CD14-positive monocyte (primary cell): Measurements from ENCODE around the gene ZFHX3. TPM values are rescaled to one million over a fixed set of nuclear protein-coding genes. Genes with fewer than 3 reads are reported as not detected.

Source experiments
- DNase-seq, 3 donors: peaks; one replicate each; pipeline ENCODE4 v3.0.0-alpha.2; 2011 to 2022
- H2AFZ ChIP-seq: 2 replicates; pipeline ENCODE4 v1.6.0; 2012; ENCODE audit warnings: mild to moderate bottlenecking, low read depth, low read length, inconsistent platforms; ENCODE audit not compliant: insufficient read depth, poor library complexity, severe bottlenecking
- H3K27ac ChIP-seq, 2 donors: 1 replicate in 1 of 2; 2 replicates in 1 of 2; pipeline ENCODE4 v1.5.1; 2012 to 2013; ENCODE audit warnings: low read length in 2 of 2, control low read depth in 1 of 2, inconsistent platforms in 1 of 2, low read depth in 1 of 2, mild to moderate bottlenecking in 1 of 2
- H3K27me3 ChIP-seq, 2 donors: one replicate each; pipeline versions ENCODE4 v1.6.0 to v1.6.1; 2011 to 2013; ENCODE audit warnings: low read length in 2 of 2; ENCODE audit not compliant: control insufficient read depth in 2 of 2, insufficient read depth in 2 of 2
- H3K36me3 ChIP-seq, 2 donors: replicated peaks in 1 of 2; 1 replicate in 1 of 2; 2 replicates in 1 of 2; pipeline versions ENCODE4 v1.5.1 to v1.6.1; 2012 to 2013; ENCODE audit warnings: low read length in 2 of 2, control low read depth in 1 of 2, inconsistent platforms in 1 of 2, mild to moderate bottlenecking in 1 of 2; ENCODE audit not compliant: insufficient read depth in 2 of 2, control insufficient read depth in 1 of 2
- H3K4me1 ChIP-seq, 2 donors: 1 replicate in 1 of 2; 2 replicates in 1 of 2; pipeline versions ENCODE4 v1.5.1 to v1.6.1; 2012 to 2013; ENCODE audit warnings: low read length in 2 of 2, control low read depth in 1 of 2, inconsistent platforms in 1 of 2, mild to moderate bottlenecking in 1 of 2, moderate library complexity in 1 of 2; ENCODE audit not compliant: insufficient read depth in 2 of 2, control insufficient read depth in 1 of 2
- H3K4me2 ChIP-seq: replicated peaks from 2 replicates; pipeline ENCODE3; 2012; ENCODE audit warnings: low read length, moderate library complexity, mild to moderate bottlenecking; ENCODE audit not compliant: poor library complexity, severe bottlenecking; ENCODE audit errors: extremely low read depth
- H3K4me3 ChIP-seq, 3 experiments: fragments of 200-600 bp in 1 of 3; sonication (generic) in 1 of 3; replicated peaks in 1 of 3; 1 replicate in 2 of 3; 2 replicates in 1 of 3; pipeline ENCODE4 v1.5.1; 2011 to 2013; ENCODE audit warnings: low read length in 3 of 3, mild to moderate bottlenecking in 3 of 3, control low read depth in 2 of 3, low read depth in 2 of 3, inconsistent platforms in 1 of 3, moderate library complexity in 1 of 3
- H3K79me2 ChIP-seq: 2 replicates; pipeline ENCODE4 v1.6.0; 2012; ENCODE audit warnings: mild to moderate bottlenecking, control low read depth, inconsistent platforms, low read length, moderate library complexity; ENCODE audit not compliant: insufficient read depth
- H3K9ac ChIP-seq: 2 replicates; pipeline ENCODE4 v1.6.0; 2017; ENCODE audit warnings: low read length, mild to moderate bottlenecking; ENCODE audit not compliant: insufficient read depth, poor library complexity, severe bottlenecking
- H3K9me3 ChIP-seq, 2 donors: replicated peaks in 1 of 2; 1 replicate in 1 of 2; 2 replicates in 1 of 2; pipeline versions ENCODE4 v1.5.1 to v1.6.1; 2012 to 2013; ENCODE audit warnings: low read length in 2 of 2, control low read depth in 1 of 2; ENCODE audit not compliant: control insufficient read depth in 1 of 2, insufficient read depth in 1 of 2
- H4K20me1 ChIP-seq: 2 replicates; pipeline ENCODE4 v1.6.0; 2012; ENCODE audit warnings: mild to moderate bottlenecking, low read length, control low read depth, moderate library complexity; ENCODE audit not compliant: insufficient read depth
- H3K27ac Mint-ChIP-seq, 7 donors: one replicate each; pipeline ENCODE4 v1.8.0; 2020; ENCODE audit warnings: mild to moderate bottlenecking in 7 of 7, mixed read lengths in 7 of 7, moderate library complexity in 6 of 7, inconsistent platforms in 2 of 7
- H3K27me3 Mint-ChIP-seq, 3 donors: one replicate each; pipeline ENCODE4 v1.8.0; 2021 to 2022; ENCODE audit warnings: low read depth in 3 of 3, mild to moderate bottlenecking in 3 of 3, mixed read lengths in 3 of 3, moderate library complexity in 3 of 3, inconsistent platforms in 1 of 3
- H3K36me3 Mint-ChIP-seq, 2 donors: one replicate each; pipeline ENCODE4 v1.8.0; 2020; ENCODE audit warnings: mixed read lengths in 2 of 2, inconsistent platforms in 1 of 2, mild to moderate bottlenecking in 1 of 2
- H3K4me1 Mint-ChIP-seq: one replicate; pipeline ENCODE4 v1.8.0; 2020; ENCODE audit warnings: mild to moderate bottlenecking, mixed read lengths
- H3K4me3 Mint-ChIP-seq, 2 donors: one replicate each; pipeline ENCODE4 v1.8.0; 2020; ENCODE audit warnings: mild to moderate bottlenecking in 2 of 2, mixed read lengths in 2 of 2, moderate library complexity in 1 of 2
- H3K9me3 Mint-ChIP-seq, 7 donors: one replicate each; pipeline ENCODE4 v1.8.0; 2020 to 2022; ENCODE audit warnings: mixed read lengths in 7 of 7, mild to moderate bottlenecking in 6 of 7, moderate library complexity in 6 of 7, inconsistent platforms in 2 of 7
- CTCF ChIP-seq: fragments of 200-600 bp; IDR thresholded peaks from one replicate; pipeline ENCODE4 v1.8.0; 2022; ENCODE audit warnings: antibody characterized with exemption, mild to moderate bottlenecking
- WGBS: methylation state at CpG from one replicate; pipeline ENCODE4 v1.1.5; 2013; ENCODE audit warnings: missing lambda C conversion rate; ENCODE audit not compliant: insufficient coverage; 5-methylcytosine and 5-hydroxymethylcytosine counted together
- intact Hi-C, 2 donors: fragments of 100-400 bp; cut with micrococcal nuclease; formaldehyde crosslinking; loops; one replicate each; pipeline versions ENCODE4 v1.15.0 to v1.15.1; 2023
- polyA plus RNA-seq, 3 donors: library from polyadenylated mRNA; depleted of rRNA in 1 of 3; unstranded in 2 of 3; stranded (reverse) in 1 of 3; fragments of 300-500 nt in 2 of 3; fragments of >200 nt in 1 of 3; fragmentation: Illumina TruSeq in 2 of 3; gene quantifications; 1 replicate in 2 of 3; 2 replicates in 1 of 3; pipeline ENCODE4 v1.2.3, GENCODE V29; 2012 to 2021

Gene ZFHX3
- polyA plus RNA-seq, 3 donors = 0.42 to 4.2 (median 0.43) TPM

GRCh38 chr16:73032541-73033270, 15.2 kb downstream of the ZFHX3 start:
- Histone ChIP-seq H3K4me2 (peak overlapping the region; percentile 12), H3K27me3 (peaks cover 2 to 16% of the 10 kb centered on the region in 2 donors), H4K20me1 (peaks cover 98% of the 10 kb centered on the region), H3K9ac (no peak overlapping the region), H2AFZ (no peak overlapping the region), H3K9me3 (no peaks in the 10 kb centered on the region), H3K79me2 (peaks cover 13% of the 10 kb centered on the region), H3K27ac (no peak overlapping the region), H3K36me3 (no peaks in the 10 kb centered on the region), H3K4me1 (peaks cover 31 to 33% of the 10 kb centered on the region in 2 donors), H3K4me3 (no peak overlapping the region)
- Mint-ChIP-seq H3K36me3 (peaks cover 7 to 10% of the 10 kb centered on the region in 2 donors), H3K4me3 (peak overlapping the region; percentile 41 to 71), H3K4me1 (peaks cover 44% of the 10 kb centered on the region), H3K27ac (peak overlapping the region in 4 of 7 donors; percentile 62 to 77 (median 66)), H3K9me3 (peaks cover 0 to under 1% (median 0%) of the 10 kb centered on the region in 7 donors), H3K27me3 (peaks cover 27 to 42% (median 33%) of the 10 kb centered on the region in 3 donors)
- peak in 1 of 3 donors; percentile 11 for DNase-seq
- TF ChIP-seq CTCF = no peak
- intact Hi-C loops = no loop called here
- WGBS = 50% methylated on average over 2 of the region's 10 CpGs

GRCh38 chr16:73031984-73032383, 15.9 kb downstream of the ZFHX3 start:
- Histone ChIP-seq H3K4me3 (no peak overlapping the region), H3K27me3 (peaks cover 2 to 11% of the 10 kb centered on the region in 2 donors), H3K9me3 (no peaks in the 10 kb centered on the region), H3K9ac (no peak overlapping the region), H4K20me1 (peaks cover 99% of the 10 kb centered on the region), H3K36me3 (no peaks in the 10 kb centered on the region), H3K4me2 (no peak overlapping the region), H3K4me1 (peaks cover 28 to 33% of the 10 kb centered on the region in 2 donors), H2AFZ (no peak overlapping the region), H3K79me2 (peaks cover 19% of the 10 kb centered on the region), H3K27ac (no peak overlapping the region)
- Mint-ChIP-seq H3K36me3 (peaks cover 7 to 10% of the 10 kb centered on the region in 2 donors), H3K4me3 (peak overlapping the region; percentile 41 to 71), H3K27ac (peak overlapping the region in 3 of 7 donors; percentile 44 to 74 (median 64)), H3K27me3 (peaks cover 20 to 35% (median 26%) of the 10 kb centered on the region in 3 donors), H3K9me3 (peaks cover 0 to 2% (median 0%) of the 10 kb centered on the region in 7 donors), H3K4me1 (peaks cover 37% of the 10 kb centered on the region)
- no peak for DNase-seq
- TF ChIP-seq CTCF = no peak
- WGBS = 100% methylated on average over 2 of the region's 9 CpGs
- intact Hi-C loops = no loop called here
